ENCODE data around the gene ZFP91. TPM values are rescaled to one million over a fixed set of nuclear protein-coding genes. Genes with fewer than 3 reads are reported as not detected.

The ZFP91 gene
- total and polyA plus RNA-seq, 12 donors: 6.6 to 58.1 (median 49.3) TPM

- Histone ChIP-seq H3K36me3 (replicated peaks in 1 of 2) (no peaks in the 10 kb centered on the region), H3K9me3 (replicated peaks in 1 of 3) (no peaks in the 10 kb centered on the region), H3K27me3 (no peaks in the 10 kb centered on the region), H3K4me1 (replicated peaks in 1 of 2) (peaks cover 9 to 20% of the 10 kb centered on the region in 2 donors), H3K4me3 (no peak overlapping the region), H3K27ac (no peak overlapping the region)
- intact Hi-C loops (cut with DNase I): no loop called here
- DNase-seq: no peak
- TF ChIP-seq CTCF (IDR thresholded peaks at IDR 0.05) (no peak), POLR2A (IDR thresholded peaks at IDR 0.05) (no peak)
- WGBS, 4 donors: 74 to 98% (median 79%) methylated on average over 3 of the region's 3 CpGs
Observed at GRCh38 chr11:58636587-58636986, 57.7 kb downstream of the ZFP91 start.

GRCh38 chr11:58637371-58637770, 58.5 kb downstream of the ZFP91 start:
- DNase-seq: no peak
- intact Hi-C loops (cut with DNase I): no loop called here

GRCh38 chr11:58639103-58639502, 60.2 kb downstream of the ZFP91 start:
- H3K9me3 ChIP-seq (replicated peaks in 1 of 3): no peaks in the 10 kb centered on the region
- peaks cover 9 to 20% of the 10 kb centered on the region in 2 donors for H3K4me1 ChIP-seq (replicated peaks in 1 of 2)
- 86 to 92% (median 89%) methylated on average over 4 to 6 of the region's 6 CpGs for WGBS, 4 donors
- H3K27ac ChIP-seq: no peak overlapping the region
- H3K4me3 ChIP-seq: no peak overlapping the region
- no peak for DNase-seq
- intact Hi-C loops (cut with DNase I): no loop called here
- H3K27me3 ChIP-seq: no peaks in the 10 kb centered on the region
- no peaks in the 10 kb centered on the region for H3K36me3 ChIP-seq (replicated peaks in 1 of 2)
- TF ChIP-seq POLR2A (IDR thresholded peaks at IDR 0.05) (no peak), CTCF (IDR thresholded peaks at IDR 0.05) (no peak)

More at GRCh38 chr11:58637371-58637770, 58.5 kb downstream of the ZFP91 start:
- Histone ChIP-seq H3K9me3 (replicated peaks in 1 of 3) (no peaks in the 10 kb centered on the region), H3K4me3 (no peak overlapping the region), H3K27ac (no peak overlapping the region), H3K36me3 (replicated peaks in 1 of 2) (no peaks in the 10 kb centered on the region), H3K4me1 (replicated peaks in 1 of 2) (peaks cover 9 to 20% of the 10 kb centered on the region in 2 donors), H3K27me3 (no peaks in the 10 kb centered on the region)
- 51 to 75% (median 64%) methylated on average over 2 of the region's 2 CpGs for WGBS, 4 donors
- TF ChIP-seq POLR2A (IDR thresholded peaks at IDR 0.05): no peak
- no peak for TF ChIP-seq CTCF (IDR thresholded peaks at IDR 0.05)

GRCh38 chr11:58639669-58640068, 60.8 kb downstream of the ZFP91 start:
- peaks cover 9 to 20% of the 10 kb centered on the region in 2 donors for H3K4me1 ChIP-seq (replicated peaks in 1 of 2)
- no peak for DNase-seq
- intact Hi-C loops (cut with DNase I): no loop called here

More at GRCh38 chr11:58639669-58640068, 60.8 kb downstream of the ZFP91 start:
- Histone ChIP-seq H3K9me3 (replicated peaks in 1 of 3) (no peaks in the 10 kb centered on the region), H3K27me3 (no peaks in the 10 kb centered on the region), H3K36me3 (replicated peaks in 1 of 2) (no peaks in the 10 kb centered on the region), H3K4me3 (no peak overlapping the region), H3K27ac (peak overlapping the region in 2 of 5 donors; percentile 37 to 40)
- TF ChIP-seq CTCF (IDR thresholded peaks at IDR 0.05) (no peak), POLR2A (IDR thresholded peaks at IDR 0.05) (no peak)
- WGBS, 4 donors: 58 to 62% (median 60%) methylated on average over 2 of the region's 2 CpGs

Measured in adrenal gland (tissue), 12 donors.